Measurements from ENCODE around the gene SLITRK4.

The SLITRK4 gene

GRCh38 chrX:143635915-143636314 lies at the start of gene SLITRK4:
Gene SLITRK4 (minus strand): TSS chrX:143636101. CDS start chrX:143631108, 4,993 bp downstream.
- DNase-seq (ENCODE audit: low read depth in 3 of 3), result no peak

GRCh38 chrX:143683486-143683885 lies 47.6 kb upstream of the SLITRK4 start:
- DNase-seq (ENCODE audit: low read depth in 3 of 3), result no peak

GRCh38 chrX:143674926-143675325 lies 39.0 kb upstream of the SLITRK4 start:
- no peak for DNase-seq (ENCODE audit: low read depth in 3 of 3)

GRCh38 chrX:143669395-143669794 lies 33.5 kb upstream of the SLITRK4 start:
- DNase-seq (ENCODE audit: low read depth in 3 of 3), result no peak

- DNase-seq (ENCODE audit: low read depth in 3 of 3), result no peak
Measured at GRCh38 chrX:143664302-143664701, 28.4 kb upstream of the SLITRK4 start.

GRCh38 chrX:143663755-143664154 lies 27.9 kb upstream of the SLITRK4 start:
- no peak for DNase-seq (ENCODE audit: low read depth in 3 of 3)

- DNase-seq (ENCODE audit: low read depth in 3 of 3), result no peak
Measured at GRCh38 chrX:143661286-143661685, 25.4 kb upstream of the SLITRK4 start.

- no peak for DNase-seq (ENCODE audit: low read depth in 3 of 3)
Measured at GRCh38 chrX:143648705-143649104, 12.8 kb upstream of the SLITRK4 start.

- no peak for DNase-seq (ENCODE audit: low read depth in 3 of 3)
Measured at GRCh38 chrX:143642426-143642825, 6.5 kb upstream of the SLITRK4 start.

GRCh38 chrX:143636831-143637230 lies 930 bp upstream of the SLITRK4 start:
- DNase-seq (ENCODE audit: low read depth in 3 of 3), result no peak

- DNase-seq (ENCODE audit: low read depth in 3 of 3), result no peak
Measured at GRCh38 chrX:143634663-143635455, 1.0 kb downstream of the SLITRK4 start.

GRCh38 chrX:143634309-143634662 lies 1.6 kb downstream of the SLITRK4 start:
- DNase-seq (ENCODE audit: low read depth in 3 of 3), result no peak

GRCh38 chrX:143633461-143634308 lies 2.2 kb downstream of the SLITRK4 start:
- DNase-seq (ENCODE audit: low read depth in 3 of 3), result no peak

GRCh38 chrX:143632625-143633410 lies 3.1 kb downstream of the SLITRK4 start:
- no peak for DNase-seq (ENCODE audit: low read depth in 3 of 3)

GRCh38 chrX:143623657-143624056 lies 12.2 kb downstream of the SLITRK4 start:
- DNase-seq (ENCODE audit: low read depth in 3 of 3), result no peak

GRCh38 chrX:143621276-143621675 lies 14.6 kb downstream of the SLITRK4 start:
- no peak for DNase-seq (ENCODE audit: low read depth in 3 of 3)

- no peak for DNase-seq (ENCODE audit: low read depth in 3 of 3)
Measured at GRCh38 chrX:143615851-143616250, 20.1 kb downstream of the SLITRK4 start.

- DNase-seq (ENCODE audit: low read depth in 3 of 3), result no peak
Measured at GRCh38 chrX:143601809-143602208, 34.1 kb downstream of the SLITRK4 start.

GRCh38 chrX:143581240-143581639 lies 54.7 kb downstream of the SLITRK4 start:
- DNase-seq (ENCODE audit: low read depth in 3 of 3), result no peak

GRCh38 chrX:143580266-143580665 lies 55.6 kb downstream of the SLITRK4 start:
- no peak for DNase-seq (ENCODE audit: low read depth in 3 of 3)
